Lower lobe of right lung (tissue), 2 donors: ENCODE measurements around the gene COL8A1. TPM values are rescaled to one million over a fixed set of nuclear protein-coding genes. Genes with fewer than 3 reads are reported as not detected.
"Not testable (repeated sequence)": the region's sequence is repeated elsewhere in the genome, so short reads cannot be mapped to it uniquely, and the experiment has no call there.

Experiments
- ATAC-seq, 2 donors: fragments of 200-7000 bp; cut with Tn5 transposase; one replicate each; pipeline ENCODE4 v1.9.1; 2020 to 2022; ENCODE audit warnings: mild to moderate bottlenecking in 2 of 2, moderate library complexity in 2 of 2
- DNase-seq: peaks from one replicate; pipeline ENCODE4 v3.0.0-alpha.2; 2020
- H3K27ac ChIP-seq: fragments of 200-600 bp; one replicate; pipeline ENCODE4 v1.8.0; 2022
- H3K27me3 ChIP-seq: fragments of 200-600 bp; one replicate; pipeline ENCODE4 v1.8.0; 2022; ENCODE audit warnings: low read depth
- H3K36me3 ChIP-seq: fragments of 200-600 bp; one replicate; pipeline ENCODE4 v1.8.0; 2022; ENCODE audit warnings: mild to moderate bottlenecking
- H3K4me1 ChIP-seq: fragments of 200-600 bp; one replicate; pipeline ENCODE4 v1.8.0; 2022
- H3K4me3 ChIP-seq: fragments of 200-600 bp; one replicate; pipeline ENCODE4 v1.8.0; 2022; ENCODE audit warnings: mild to moderate bottlenecking
- H3K9me3 ChIP-seq: fragments of 200-600 bp; one replicate; pipeline ENCODE4 v1.8.0; 2022
- intact Hi-C: fragments of 100-400 bp; cut with DNase I; formaldehyde crosslinking; loops from one replicate; pipeline ENCODE4 v1.11.0; 2022
- long read RNA-seq: library from polyadenylated mRNA; unstranded; transcript quantifications from one replicate; pipeline ENCODE4 v2.0.0, GENCODE V29; 2021
- total RNA-seq: library from RNA; stranded (reverse); fragmentation: NEBNext Ultra II Directional; extraction: Animal tissue kit (Norgen Biotek cat#: 25700); gene quantifications from one replicate; pipeline ENCODE4 v1.2.1, GENCODE V29; 2021
- TF ChIP-seq, protein P1 (sequence below): fragments of 200-600 bp; IDR thresholded peaks from one replicate; pipeline ENCODE4 v1.8.0; 2022; ENCODE audit warnings: antibody characterized with exemption, mild to moderate bottlenecking
- donor health status: DM: no; HTN: yes; CAD: no; lungs with severe emphysema.

The COL8A1 gene
- 56.1 TPM for total RNA-seq
- long read RNA-seq, full-length matches to known transcripts: 105 of 191 reads
- long read RNA-seq, partial matches to known transcripts: 11 of 191 reads
- long read RNA-seq, other reads (novel, unspliced or antisense): 75 of 191 reads

- peak; percentile 76 for DNase-seq
- no peaks in the 10 kb centered on the region for H3K9me3 ChIP-seq
Measured at GRCh38 chr3:99638167-99638948, at the start of gene COL8A1. TSS of gene COL8A1 (plus strand) at chr3:99638594. CDS start at chr3:99790683, 152,089 bp downstream.

GRCh38 chr3:99589168-99589567 lies 49.2 kb upstream of the COL8A1 start:
- H3K36me3 ChIP-seq, ATAC-seq, intact Hi-C loops, H3K4me1 ChIP-seq, DNase-seq, H3K27ac ChIP-seq, H3K9me3 ChIP-seq, H3K27me3 ChIP-seq, H3K4me3 ChIP-seq: not testable (repeated sequence)

More at GRCh38 chr3:99638167-99638948, at the start of gene COL8A1:
- ATAC-seq: peak; percentile 92
- intact Hi-C loops: no loop called here
- Histone ChIP-seq H3K4me3 (peak within 1 kb of the TSS; percentile 62), H3K36me3 (no peaks in the 10 kb centered on the region), H3K27ac (peak within 1 kb of the TSS; percentile 81), H3K4me1 (peaks cover 23% of the 10 kb centered on the region), H3K27me3 (peaks cover 7% of the 10 kb centered on the region)
- TF ChIP-seq, protein P1, sequence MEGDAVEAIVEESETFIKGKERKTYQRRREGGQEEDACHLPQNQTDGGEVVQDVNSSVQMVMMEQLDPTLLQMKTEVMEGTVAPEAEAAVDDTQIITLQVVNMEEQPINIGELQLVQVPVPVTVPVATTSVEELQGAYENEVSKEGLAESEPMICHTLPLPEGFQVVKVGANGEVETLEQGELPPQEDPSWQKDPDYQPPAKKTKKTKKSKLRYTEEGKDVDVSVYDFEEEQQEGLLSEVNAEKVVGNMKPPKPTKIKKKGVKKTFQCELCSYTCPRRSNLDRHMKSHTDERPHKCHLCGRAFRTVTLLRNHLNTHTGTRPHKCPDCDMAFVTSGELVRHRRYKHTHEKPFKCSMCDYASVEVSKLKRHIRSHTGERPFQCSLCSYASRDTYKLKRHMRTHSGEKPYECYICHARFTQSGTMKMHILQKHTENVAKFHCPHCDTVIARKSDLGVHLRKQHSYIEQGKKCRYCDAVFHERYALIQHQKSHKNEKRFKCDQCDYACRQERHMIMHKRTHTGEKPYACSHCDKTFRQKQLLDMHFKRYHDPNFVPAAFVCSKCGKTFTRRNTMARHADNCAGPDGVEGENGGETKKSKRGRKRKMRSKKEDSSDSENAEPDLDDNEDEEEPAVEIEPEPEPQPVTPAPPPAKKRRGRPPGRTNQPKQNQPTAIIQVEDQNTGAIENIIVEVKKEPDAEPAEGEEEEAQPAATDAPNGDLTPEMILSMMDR: no peak

- ATAC-seq: no peak
- TF ChIP-seq, protein P1: no peak
Measured at GRCh38 chr3:99599894-99600293, 38.5 kb upstream of the COL8A1 start.

GRCh38 chr3:99601515-99601914 lies 36.9 kb upstream of the COL8A1 start:
- no peak for ATAC-seq

More at GRCh38 chr3:99599894-99600293, 38.5 kb upstream of the COL8A1 start:
- Histone ChIP-seq H3K9me3 (no peaks in the 10 kb centered on the region), H3K36me3 (no peaks in the 10 kb centered on the region), H3K27me3 (no peaks in the 10 kb centered on the region), H3K27ac (no peak overlapping the region), H3K4me1 (no peaks in the 10 kb centered on the region), H3K4me3 (no peak overlapping the region)
- no peak for DNase-seq
- intact Hi-C loops: no loop called here

GRCh38 chr3:99602183-99602582 lies 36.2 kb upstream of the COL8A1 start:
- DNase-seq (no peak), ATAC-seq (no peak)
- no peaks in the 10 kb centered on the region for H3K36me3 ChIP-seq
- no peak overlapping the region for H3K27ac ChIP-seq
- TF ChIP-seq, protein P1: no peak
- H3K9me3 ChIP-seq: no peaks in the 10 kb centered on the region
- H3K4me1 ChIP-seq: no peaks in the 10 kb centered on the region
- intact Hi-C loops: no loop called here
- no peak overlapping the region for H3K4me3 ChIP-seq
- no peaks in the 10 kb centered on the region for H3K27me3 ChIP-seq

More at GRCh38 chr3:99601515-99601914, 36.9 kb upstream of the COL8A1 start:
- Histone ChIP-seq H3K4me3 (no peak overlapping the region), H3K36me3 (no peaks in the 10 kb centered on the region), H3K27me3 (no peaks in the 10 kb centered on the region), H3K9me3 (no peaks in the 10 kb centered on the region), H3K4me1 (no peaks in the 10 kb centered on the region), H3K27ac (no peak overlapping the region)
- DNase-seq: no peak
- TF ChIP-seq, protein P1: no peak
- intact Hi-C loops: no loop called here

DNA sequence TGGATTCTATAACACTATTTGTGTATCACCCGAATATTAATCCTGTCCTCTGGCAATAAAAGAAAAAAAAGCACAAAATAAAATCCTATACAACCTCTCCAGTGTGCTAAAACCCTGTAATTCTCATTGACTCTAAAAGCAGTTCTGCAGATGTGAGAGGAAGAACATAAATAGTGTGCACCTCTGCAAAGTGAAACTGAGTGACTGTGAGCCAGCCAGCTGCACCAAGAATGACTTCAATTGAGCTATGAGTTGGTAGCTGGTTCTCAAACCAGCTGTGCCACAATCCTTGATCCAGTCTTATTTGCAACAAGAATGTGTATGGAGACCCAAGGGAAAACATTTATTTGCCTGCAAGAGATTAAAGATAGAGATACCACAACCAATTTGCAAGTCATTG lies 31.2 kb upstream of the COL8A1 start:
- TF ChIP-seq, protein P1: no peak
- Histone ChIP-seq H3K9me3 (no peaks in the 10 kb centered on the region), H3K4me1 (no peaks in the 10 kb centered on the region), H3K27me3 (no peaks in the 10 kb centered on the region), H3K4me3 (no peak overlapping the region), H3K27ac (no peak overlapping the region), H3K36me3 (no peaks in the 10 kb centered on the region)
- intact Hi-C loops: no loop called here
- DNase-seq (no peak), ATAC-seq (no peak)
